Nephron progenitor cell (in vitro differentiated cells): ENCODE results near the gene STRA6.

Source experiments
- DNase-seq: peaks from one replicate; pipeline ENCODE4 v3.0.0; 2021
- H3K27ac Mint-ChIP-seq: 2 replicates; pipeline ENCODE4 v1.8.0; 2021; ENCODE audit warnings: mild to moderate bottlenecking, moderate library complexity, mixed read lengths
- H3K27me3 Mint-ChIP-seq: 2 replicates; pipeline ENCODE4 v1.8.0; 2021; ENCODE audit warnings: mild to moderate bottlenecking, low read depth, mixed read lengths; ENCODE audit not compliant: poor library complexity
- H3K36me3 Mint-ChIP-seq: 2 replicates; pipeline ENCODE4 v1.8.0; 2021; ENCODE audit warnings: low read depth, mixed read lengths
- H3K4me1 Mint-ChIP-seq: 2 replicates; pipeline ENCODE4 v1.8.0; 2021; ENCODE audit warnings: mixed read lengths
- H3K4me3 Mint-ChIP-seq: 2 replicates; pipeline ENCODE4 v1.8.0; 2021; ENCODE audit warnings: mild to moderate bottlenecking, moderate library complexity, mixed read lengths
- H3K9me3 Mint-ChIP-seq: 2 replicates; pipeline ENCODE4 v1.8.0; 2021; ENCODE audit warnings: mild to moderate bottlenecking, moderate library complexity, mixed read lengths
- TF ChIP-seq, protein P1 (sequence below): fragments of 200-600 bp; sonication (generic); IDR thresholded peaks from 2 replicates; pipeline ENCODE4 v1.5.0; 2021; ENCODE audit warnings: antibody characterized with exemption

STRA6 gene, protein sequence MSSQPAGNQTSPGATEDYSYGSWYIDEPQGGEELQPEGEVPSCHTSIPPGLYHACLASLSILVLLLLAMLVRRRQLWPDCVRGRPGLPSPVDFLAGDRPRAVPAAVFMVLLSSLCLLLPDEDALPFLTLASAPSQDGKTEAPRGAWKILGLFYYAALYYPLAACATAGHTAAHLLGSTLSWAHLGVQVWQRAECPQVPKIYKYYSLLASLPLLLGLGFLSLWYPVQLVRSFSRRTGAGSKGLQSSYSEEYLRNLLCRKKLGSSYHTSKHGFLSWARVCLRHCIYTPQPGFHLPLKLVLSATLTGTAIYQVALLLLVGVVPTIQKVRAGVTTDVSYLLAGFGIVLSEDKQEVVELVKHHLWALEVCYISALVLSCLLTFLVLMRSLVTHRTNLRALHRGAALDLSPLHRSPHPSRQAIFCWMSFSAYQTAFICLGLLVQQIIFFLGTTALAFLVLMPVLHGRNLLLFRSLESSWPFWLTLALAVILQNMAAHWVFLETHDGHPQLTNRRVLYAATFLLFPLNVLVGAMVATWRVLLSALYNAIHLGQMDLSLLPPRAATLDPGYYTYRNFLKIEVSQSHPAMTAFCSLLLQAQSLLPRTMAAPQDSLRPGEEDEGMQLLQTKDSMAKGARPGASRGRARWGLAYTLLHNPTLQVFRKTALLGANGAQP

DNA sequence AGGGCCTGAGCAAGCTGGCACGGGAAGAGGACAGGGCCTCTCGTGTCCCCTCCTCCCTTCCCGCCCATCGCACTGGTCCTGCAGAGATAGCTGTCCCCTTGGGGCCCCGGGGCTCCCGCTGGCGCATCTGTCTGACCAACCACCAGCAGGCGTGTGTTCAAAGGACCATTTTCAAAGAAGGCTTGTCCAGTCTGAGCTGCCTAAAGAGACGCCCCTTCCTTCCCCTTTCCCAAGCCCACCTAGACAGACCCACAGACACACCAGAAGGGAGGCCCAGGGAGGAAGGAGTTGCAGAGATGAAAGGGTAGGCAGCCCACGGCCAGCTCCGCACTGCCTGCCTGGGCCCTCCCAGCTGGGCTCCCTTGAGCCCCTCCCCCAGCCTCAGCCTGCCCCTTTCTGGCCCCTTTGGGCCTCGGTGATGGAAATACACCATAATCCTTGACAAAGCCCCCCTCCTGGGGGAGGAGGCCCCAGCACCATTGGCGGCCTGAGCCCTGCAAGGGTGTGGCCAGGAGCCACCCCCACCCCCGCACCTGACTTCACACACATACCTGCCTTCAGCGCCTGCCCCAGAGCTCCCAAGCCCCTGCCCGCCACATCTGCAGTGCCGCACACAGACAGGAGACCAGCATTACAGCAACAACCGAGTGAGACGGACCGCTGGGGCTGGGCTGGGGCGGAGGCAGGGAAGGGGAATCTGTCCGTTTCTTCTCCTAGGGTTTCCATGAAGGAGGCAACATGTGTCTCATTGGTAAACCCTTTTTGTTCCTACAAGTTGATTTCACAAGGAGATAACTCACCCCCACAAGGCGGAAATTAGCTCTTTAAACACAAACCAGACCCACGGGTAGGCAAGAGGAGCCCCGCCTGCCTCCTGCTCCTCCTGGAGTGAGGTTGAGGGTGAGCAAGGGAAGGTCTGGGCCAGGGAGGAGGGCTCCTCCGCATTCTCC is at the start of gene STRA6:
Gene STRA6 (minus strand): TSS at position 336 of the 950 bp plus-strand sequence. CDS start 520 bp downstream, outside the sequence.
- Mint-ChIP-seq H3K27me3 (peaks cover 9% of the 10 kb centered on the region), H3K4me1 (peaks cover 89% of the 10 kb centered on the region), H3K9me3 (no peaks in the 10 kb centered on the region), H3K36me3 (peaks cover 4% of the 10 kb centered on the region), H3K27ac (peak within 1 kb of the TSS; percentile 98), H3K4me3 (peak within 1 kb of the TSS; percentile 81)
- DNase-seq: peak; percentile 68
- TF ChIP-seq, protein P1, sequence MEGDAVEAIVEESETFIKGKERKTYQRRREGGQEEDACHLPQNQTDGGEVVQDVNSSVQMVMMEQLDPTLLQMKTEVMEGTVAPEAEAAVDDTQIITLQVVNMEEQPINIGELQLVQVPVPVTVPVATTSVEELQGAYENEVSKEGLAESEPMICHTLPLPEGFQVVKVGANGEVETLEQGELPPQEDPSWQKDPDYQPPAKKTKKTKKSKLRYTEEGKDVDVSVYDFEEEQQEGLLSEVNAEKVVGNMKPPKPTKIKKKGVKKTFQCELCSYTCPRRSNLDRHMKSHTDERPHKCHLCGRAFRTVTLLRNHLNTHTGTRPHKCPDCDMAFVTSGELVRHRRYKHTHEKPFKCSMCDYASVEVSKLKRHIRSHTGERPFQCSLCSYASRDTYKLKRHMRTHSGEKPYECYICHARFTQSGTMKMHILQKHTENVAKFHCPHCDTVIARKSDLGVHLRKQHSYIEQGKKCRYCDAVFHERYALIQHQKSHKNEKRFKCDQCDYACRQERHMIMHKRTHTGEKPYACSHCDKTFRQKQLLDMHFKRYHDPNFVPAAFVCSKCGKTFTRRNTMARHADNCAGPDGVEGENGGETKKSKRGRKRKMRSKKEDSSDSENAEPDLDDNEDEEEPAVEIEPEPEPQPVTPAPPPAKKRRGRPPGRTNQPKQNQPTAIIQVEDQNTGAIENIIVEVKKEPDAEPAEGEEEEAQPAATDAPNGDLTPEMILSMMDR: no peak

DNA sequence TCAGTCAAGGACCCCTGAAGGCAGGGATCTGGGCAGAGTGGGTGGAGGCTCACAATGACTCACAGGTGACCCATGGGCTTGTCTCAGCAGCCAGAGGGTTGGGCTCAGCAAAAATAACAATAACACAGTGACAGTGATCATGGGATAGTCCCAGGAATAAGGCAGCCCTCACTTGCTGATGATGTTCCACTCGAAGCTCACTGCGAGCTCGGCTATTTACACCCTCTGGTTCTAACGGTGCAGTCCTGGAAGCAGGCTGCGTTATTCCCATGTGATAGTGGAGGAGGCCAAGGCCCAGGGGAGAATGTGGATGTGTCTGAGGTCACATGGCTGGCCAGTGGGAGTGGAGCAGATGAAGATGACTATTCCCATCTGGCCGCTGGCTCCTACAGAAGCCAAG is 49.7 kb upstream of the STRA6 start:
- Mint-ChIP-seq H3K36me3 (no peaks in the 10 kb centered on the region), H3K4me3 (no peak overlapping the region), H3K9me3 (no peaks in the 10 kb centered on the region), H3K4me1 (peaks cover 39% of the 10 kb centered on the region), H3K27ac (no peak overlapping the region), H3K27me3 (peaks cover 8% of the 10 kb centered on the region)
- DNase-seq: no peak
- TF ChIP-seq, protein P1: no peak

DNA sequence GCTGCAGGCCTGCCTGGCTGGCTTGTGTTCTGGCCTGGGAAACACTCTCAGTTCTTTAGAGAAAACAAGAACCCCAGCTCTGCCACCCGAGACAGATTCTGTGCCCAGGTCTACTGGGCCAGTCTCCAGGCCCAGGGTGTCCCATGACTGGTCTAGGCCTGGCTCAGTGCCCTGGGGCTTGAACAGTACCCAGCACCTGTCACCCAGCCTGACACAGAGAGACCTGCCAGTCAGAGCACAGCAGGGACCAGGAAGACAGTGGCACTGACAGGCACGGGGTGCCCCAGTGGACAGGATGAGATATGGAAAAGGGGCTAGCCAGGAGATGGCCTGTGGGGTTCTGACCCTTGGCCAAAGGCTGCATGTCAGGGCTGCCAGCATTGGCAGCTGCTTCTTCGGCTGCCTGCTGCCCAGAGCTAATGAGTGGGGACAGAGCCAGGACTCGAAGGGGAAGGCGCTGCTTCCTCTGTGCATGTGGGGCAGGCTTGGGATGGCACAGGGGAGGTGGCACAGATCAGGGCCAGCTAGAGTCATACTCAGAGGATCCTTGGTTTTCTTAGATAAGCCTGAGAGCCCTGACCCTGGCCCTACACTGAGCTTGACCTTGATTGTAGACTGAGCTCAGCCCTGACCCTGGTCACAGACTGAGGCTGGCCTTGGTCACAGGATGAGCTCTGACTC is 48.7 kb upstream of the STRA6 start:
- Mint-ChIP-seq H3K27ac (no peak overlapping the region), H3K27me3 (peaks cover 8% of the 10 kb centered on the region), H3K4me1 (peaks cover 36% of the 10 kb centered on the region), H3K36me3 (no peaks in the 10 kb centered on the region), H3K4me3 (no peak overlapping the region), H3K9me3 (no peaks in the 10 kb centered on the region)
- DNase-seq: no peak
- TF ChIP-seq, protein P1: no peak

DNA sequence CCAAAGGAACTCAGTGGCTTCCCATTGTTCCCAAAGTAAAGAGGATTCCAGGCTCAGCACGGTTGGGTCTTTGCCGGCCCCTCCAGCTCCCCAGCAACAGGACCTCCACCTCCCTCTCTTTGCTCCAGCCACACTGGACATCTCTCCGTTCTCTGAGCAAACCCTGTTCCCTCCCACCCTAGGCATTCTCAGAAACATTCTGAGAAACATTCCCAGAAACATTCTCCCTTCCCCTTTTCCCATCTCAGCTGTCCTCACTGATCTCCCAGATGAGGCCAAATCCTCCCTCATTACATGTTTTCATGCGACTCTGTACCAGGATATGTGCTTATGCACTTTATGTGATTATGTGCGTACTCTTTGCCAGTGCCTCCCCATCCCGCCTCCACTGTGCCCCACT is 47.7 kb upstream of the STRA6 start:
- Mint-ChIP-seq H3K4me1 (peaks cover 44% of the 10 kb centered on the region), H3K27ac (peak overlapping the region; percentile 11), H3K9me3 (no peaks in the 10 kb centered on the region), H3K36me3 (no peaks in the 10 kb centered on the region), H3K27me3 (peaks cover 12% of the 10 kb centered on the region), H3K4me3 (no peak overlapping the region)
- DNase-seq: no peak
- TF ChIP-seq, protein P1: no peak

DNA sequence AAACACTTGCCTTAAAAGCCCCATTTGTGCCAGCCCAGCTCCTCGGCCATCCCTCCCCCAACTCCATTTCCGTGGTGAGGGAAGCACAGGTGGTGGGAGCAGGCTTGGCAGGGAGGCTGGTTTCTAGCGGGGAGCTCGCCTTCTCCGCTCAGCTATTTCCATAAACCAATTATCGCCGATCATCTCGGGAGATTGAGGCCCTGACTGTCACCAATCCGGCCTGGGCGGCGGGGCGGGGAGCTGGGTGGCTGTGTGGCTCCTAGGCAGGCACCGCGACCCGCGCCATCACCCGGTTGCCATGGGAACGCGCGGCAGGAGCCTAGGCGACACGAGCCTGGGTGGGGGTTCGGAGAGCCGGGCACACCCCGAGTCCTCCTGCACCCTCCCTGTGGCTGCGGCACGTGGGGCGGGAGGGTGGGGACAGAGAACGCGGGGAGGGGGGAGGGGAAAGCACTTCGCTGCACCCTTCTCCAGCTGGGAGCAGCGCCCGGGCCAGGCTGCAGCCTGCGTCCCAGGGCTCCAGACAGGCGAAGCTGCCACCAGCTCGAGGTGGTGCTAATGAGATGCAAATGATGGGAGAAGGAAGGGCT is 42.9 kb upstream of the STRA6 start:
- Mint-ChIP-seq H3K27me3 (peaks cover 26% of the 10 kb centered on the region), H3K9me3 (no peaks in the 10 kb centered on the region), H3K4me1 (peaks cover 53% of the 10 kb centered on the region), H3K27ac (no peak overlapping the region), H3K36me3 (no peaks in the 10 kb centered on the region), H3K4me3 (peak overlapping the region; percentile 62)
- peak; percentile 69 for DNase-seq
- TF ChIP-seq, protein P1: no peak
